MM.1S (cell line): Measurements from ENCODE around the gene STYXL1.

Source experiments
- DNase-seq: peaks from one replicate; pipeline ENCODE4 v3.0.0-alpha.2; 2015
- H2AFZ ChIP-seq: fragments of 300-600 bp; sonication (generic); 2 replicates; pipeline ENCODE4 v1.6.0; 2016; ENCODE audit warnings: antibody characterized with exemption, low read length
- H3F3A ChIP-seq: fragments of 300-600 bp; sonication (generic); 2 replicates; pipeline ENCODE4 v1.6.1; 2016; ENCODE audit warnings: mild to moderate bottlenecking, antibody characterized with exemption, low read length, moderate library complexity, mixed read lengths; ENCODE audit not compliant: insufficient read depth
- H3K27ac ChIP-seq: fragments of 300-600 bp; sonication (generic); 2 replicates; pipeline ENCODE4 v1.5.1; 2016; ENCODE audit warnings: mild to moderate bottlenecking, low read length
- H3K27me3 ChIP-seq: fragments of 300-600 bp; sonication (generic); replicated peaks from 2 replicates; pipeline ENCODE4 v1.6.0; 2016; ENCODE audit warnings: low read length; ENCODE audit not compliant: insufficient read depth
- H3K36me3 ChIP-seq: fragments of 300-600 bp; sonication (generic); replicated peaks from 2 replicates; pipeline ENCODE4 v1.6.1; 2016; ENCODE audit warnings: mild to moderate bottlenecking, low read length, mixed read lengths; ENCODE audit not compliant: insufficient read depth
- H3K4me1 ChIP-seq: fragments of 300-600 bp; sonication (generic); 2 replicates; pipeline ENCODE4 v1.6.1; 2016; ENCODE audit warnings: low read length, mixed read lengths
- H3K4me2 ChIP-seq: fragments of 300-600 bp; sonication (generic); 2 replicates; pipeline ENCODE4 v1.6.0; 2016; ENCODE audit warnings: low read depth, low read length
- H3K4me3 ChIP-seq: fragments of 300-600 bp; sonication (generic); 2 replicates; pipeline ENCODE4 v1.5.1; 2016; ENCODE audit warnings: low read length, mixed read lengths
- H3K79me2 ChIP-seq: fragments of 300-600 bp; sonication (generic); 2 replicates; pipeline ENCODE4 v1.6.1; 2016; ENCODE audit warnings: mixed run types, low read length, mixed read lengths
- H3K9ac ChIP-seq: fragments of 300-600 bp; sonication (generic); 2 replicates; pipeline ENCODE4 v1.6.1; 2016; ENCODE audit warnings: low read length, mixed read lengths
- H3K9me2 ChIP-seq: fragments of 300-600 bp; sonication (generic); replicated peaks from 2 replicates; pipeline ENCODE4 v1.6.1; 2016; ENCODE audit warnings: mild to moderate bottlenecking, low read length, mixed read lengths; ENCODE audit not compliant: insufficient read depth
- H3K9me3 ChIP-seq: fragments of 300-600 bp; sonication (generic); replicated peaks from 2 replicates; pipeline ENCODE4 v1.6.1; 2016; ENCODE audit warnings: mild to moderate bottlenecking, low read length, mixed read lengths; ENCODE audit not compliant: insufficient read depth
- H4K20me1 ChIP-seq: fragments of 300-600 bp; sonication (generic); 2 replicates; pipeline ENCODE4 v1.6.1; 2016; ENCODE audit warnings: mild to moderate bottlenecking, low read length, moderate library complexity, mixed read lengths; ENCODE audit not compliant: insufficient read depth
- EZH2 ChIP-seq: fragments of 300-600 bp; sonication (generic); optimal IDR thresholded peaks from 2 replicates; pipeline ENCODE3; 2017; ENCODE audit warnings: low read depth, mild to moderate bottlenecking, antibody characterized with exemption, low read length, mixed read lengths
- EZH2phosphoT487 ChIP-seq: fragments of 300-600 bp; sonication (generic); IDR thresholded peaks from 2 replicates; pipeline ENCODE4 v1.6.1; 2018; ENCODE audit warnings: antibody characterized with exemption, low read length
- TF ChIP-seq, protein P1 (sequence below): fragments of 300-600 bp; sonication (generic); IDR thresholded peaks from 2 replicates; pipeline ENCODE4 v1.5.1; 2016; ENCODE audit warnings: antibody characterized with exemption, low read length, mixed read lengths

Gene STYXL1

DNA sequence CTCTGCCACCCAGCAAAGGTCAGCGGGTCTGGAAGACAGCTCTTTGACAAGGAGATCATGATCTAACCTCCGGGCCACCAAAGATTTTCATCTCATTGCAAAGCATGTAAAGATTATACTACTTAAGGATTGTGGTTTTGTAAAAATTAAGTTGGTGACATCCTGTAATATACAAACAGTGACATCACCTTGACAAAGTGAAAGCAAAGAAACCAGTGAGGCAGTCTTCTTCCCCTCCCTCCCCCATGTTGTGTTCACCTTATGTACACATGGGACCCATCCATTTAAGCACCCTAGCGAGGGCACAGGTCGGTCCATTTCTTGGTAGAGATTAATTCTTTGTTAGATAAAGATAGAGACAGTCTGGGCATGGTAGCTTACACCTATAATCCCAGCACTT, 4.0 kb upstream of the STYXL1 start:
- TF ChIP-seq, protein P1, sequence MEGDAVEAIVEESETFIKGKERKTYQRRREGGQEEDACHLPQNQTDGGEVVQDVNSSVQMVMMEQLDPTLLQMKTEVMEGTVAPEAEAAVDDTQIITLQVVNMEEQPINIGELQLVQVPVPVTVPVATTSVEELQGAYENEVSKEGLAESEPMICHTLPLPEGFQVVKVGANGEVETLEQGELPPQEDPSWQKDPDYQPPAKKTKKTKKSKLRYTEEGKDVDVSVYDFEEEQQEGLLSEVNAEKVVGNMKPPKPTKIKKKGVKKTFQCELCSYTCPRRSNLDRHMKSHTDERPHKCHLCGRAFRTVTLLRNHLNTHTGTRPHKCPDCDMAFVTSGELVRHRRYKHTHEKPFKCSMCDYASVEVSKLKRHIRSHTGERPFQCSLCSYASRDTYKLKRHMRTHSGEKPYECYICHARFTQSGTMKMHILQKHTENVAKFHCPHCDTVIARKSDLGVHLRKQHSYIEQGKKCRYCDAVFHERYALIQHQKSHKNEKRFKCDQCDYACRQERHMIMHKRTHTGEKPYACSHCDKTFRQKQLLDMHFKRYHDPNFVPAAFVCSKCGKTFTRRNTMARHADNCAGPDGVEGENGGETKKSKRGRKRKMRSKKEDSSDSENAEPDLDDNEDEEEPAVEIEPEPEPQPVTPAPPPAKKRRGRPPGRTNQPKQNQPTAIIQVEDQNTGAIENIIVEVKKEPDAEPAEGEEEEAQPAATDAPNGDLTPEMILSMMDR, result no peak
- no peak for TF ChIP-seq EZH2phosphoT487
- no peak for TF ChIP-seq EZH2
- H3K4me1 ChIP-seq, result peaks cover 7% of the 10 kb centered on the region
- no peaks in the 10 kb centered on the region for H3K9me3 ChIP-seq
- no peaks in the 10 kb centered on the region for H3K9me2 ChIP-seq
- no peak overlapping the region for H2AFZ ChIP-seq
- H3K4me3 ChIP-seq, result no peak overlapping the region
- no peak overlapping the region for H3K9ac ChIP-seq
- no peak overlapping the region for H3K27ac ChIP-seq
- DNase-seq, result no peak
- H4K20me1 ChIP-seq, result 0 out of 2 replicates have a peak, but pooled peaks cover 5% of the 10 kb centered on the region
- H3K79me2 ChIP-seq, result peaks cover 99% of the 10 kb centered on the region
- H3K4me2 ChIP-seq, result no peak overlapping the region
- peaks cover 6% of the 10 kb centered on the region; the same call in 1 of the 2 replicates for H3K36me3 ChIP-seq
- H3K27me3 ChIP-seq, result no peaks in the 10 kb centered on the region
- H3F3A ChIP-seq, result peaks cover 8% of the 10 kb centered on the region

DNA sequence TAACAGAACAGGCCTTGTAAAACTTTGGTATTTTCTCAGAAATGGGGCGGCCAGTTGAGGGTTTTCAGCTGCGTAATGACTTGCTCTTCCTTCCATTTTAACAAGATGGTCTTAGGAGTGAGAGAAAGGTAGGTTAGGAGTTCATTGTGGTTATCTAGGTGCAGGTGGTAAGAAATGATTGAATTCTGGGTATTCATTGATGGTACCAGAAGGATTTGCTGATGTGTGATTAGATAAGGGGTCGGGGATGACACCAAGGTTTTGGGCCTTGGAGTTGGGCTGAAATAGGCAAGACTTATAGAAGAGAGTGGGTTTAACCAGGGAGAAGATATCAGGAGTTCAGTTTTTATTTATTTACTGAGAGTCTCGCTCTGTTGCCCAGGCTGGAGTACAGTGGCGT, 2.7 kb upstream of the STYXL1 start:
- Histone ChIP-seq H3K27me3 (no peaks in the 10 kb centered on the region), H3K79me2 (peaks cover 96% of the 10 kb centered on the region), H3F3A (peaks cover 8% of the 10 kb centered on the region), H4K20me1 (0 out of 2 replicates have a peak, but pooled peaks cover 5% of the 10 kb centered on the region), H3K9me2 (no peaks in the 10 kb centered on the region), H3K4me3 (no peak overlapping the region), H3K9ac (no peak overlapping the region), H3K9me3 (no peaks in the 10 kb centered on the region), H3K4me1 (peaks cover 7% of the 10 kb centered on the region), H2AFZ (no peak overlapping the region), H3K4me2 (no peak overlapping the region), H3K36me3 (peaks cover 6% of the 10 kb centered on the region; the same call in 1 of the 2 replicates), H3K27ac (no peak overlapping the region)
- TF ChIP-seq, protein P1, result no peak
- TF ChIP-seq EZH2 (no peak), EZH2phosphoT487 (no peak)
- DNase-seq, result no peak

DNA sequence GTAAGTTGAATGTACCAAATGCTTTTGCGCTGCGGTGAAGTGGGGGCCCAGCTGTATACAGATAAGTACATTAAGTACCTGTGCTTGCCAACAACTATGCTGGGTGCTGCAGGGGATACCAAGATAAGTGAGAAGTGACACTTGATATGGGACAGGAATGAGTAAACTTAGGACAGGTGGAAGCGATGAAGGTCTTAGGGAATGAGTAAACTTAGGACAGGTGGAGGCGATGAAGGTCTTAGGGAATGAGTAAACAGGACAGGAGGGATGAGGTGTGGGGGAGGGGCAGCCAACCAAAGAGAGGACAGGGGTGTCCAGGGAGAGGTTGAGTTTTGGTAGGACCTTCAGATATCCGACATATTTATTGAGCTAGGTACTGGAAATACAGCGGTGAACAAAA, 1.5 kb upstream of the STYXL1 start:
- Histone ChIP-seq H3F3A (peaks cover 8% of the 10 kb centered on the region), H3K9me3 (no peaks in the 10 kb centered on the region), H3K36me3 (peaks cover under 1% of the 10 kb centered on the region; the same call in 1 of the 2 replicates), H3K79me2 (peaks cover 83% of the 10 kb centered on the region), H3K9ac (peak overlapping the region; percentile 98; the same call in 1 of the 2 replicates), H3K27me3 (no peaks in the 10 kb centered on the region), H2AFZ (no peak overlapping the region), H3K9me2 (no peaks in the 10 kb centered on the region), H4K20me1 (0 out of 2 replicates have a peak, but pooled peaks cover under 1% of the 10 kb centered on the region), H3K4me3 (peak overlapping the region; percentile 99), H3K4me1 (peaks cover 7% of the 10 kb centered on the region), H3K27ac (no peak overlapping the region), H3K4me2 (peak overlapping the region; percentile 76)
- DNase-seq, result no peak
- TF ChIP-seq, protein P1, result no peak
- TF ChIP-seq EZH2phosphoT487, result no peak
- TF ChIP-seq EZH2, result no peak
